Dedifferentiated amniotic fluid mesenchymal stem cell (primary cell): ENCODE data around the gene MOB3B.

Source experiments
- DNase-seq: peaks from one replicate; pipeline ENCODE4 v3.0.0-alpha.2; 2016; ENCODE audit errors: extremely low spot score

The MOB3B gene

GRCh38 chr9:27447031-27447683 lies 82.5 kb downstream of the MOB3B start:
- DNase-seq: no peak

GRCh38 chr9:27445688-27446087 lies 83.9 kb downstream of the MOB3B start:
- DNase-seq: no peak

- DNase-seq: no peak
Observed at GRCh38 chr9:27445057-27445595, 84.5 kb downstream of the MOB3B start.

- no peak for DNase-seq
Observed at GRCh38 chr9:27442464-27442863, 87.2 kb downstream of the MOB3B start.

- no peak for DNase-seq
Observed at GRCh38 chr9:27441741-27442070, 87.9 kb downstream of the MOB3B start.

GRCh38 chr9:27440888-27441740 lies 88.5 kb downstream of the MOB3B start:
- DNase-seq: no peak

GRCh38 chr9:27438522-27438921 lies 91.1 kb downstream of the MOB3B start:
- no peak for DNase-seq

- DNase-seq: no peak
Observed at GRCh38 chr9:27437652-27438373, 91.8 kb downstream of the MOB3B start.

GRCh38 chr9:27436234-27436633 lies 93.4 kb downstream of the MOB3B start:
- DNase-seq: no peak

GRCh38 chr9:27433631-27434325 lies 95.8 kb downstream of the MOB3B start:
- DNase-seq: no peak

- no peak for DNase-seq
Observed at GRCh38 chr9:27432308-27432707, 97.3 kb downstream of the MOB3B start.

- no peak for DNase-seq
Observed at GRCh38 chr9:27431543-27432147, 98.0 kb downstream of the MOB3B start.

GRCh38 chr9:27430750-27431535 lies 98.7 kb downstream of the MOB3B start:
- no peak for DNase-seq

GRCh38 chr9:27429917-27430316 lies 99.7 kb downstream of the MOB3B start:
- DNase-seq: no peak

GRCh38 chr9:27429436-27429835 lies 100.2 kb downstream of the MOB3B start:
- no peak for DNase-seq

- no peak for DNase-seq
Observed at GRCh38 chr9:27428551-27428950, 101.1 kb downstream of the MOB3B start.

GRCh38 chr9:27427272-27427643 lies 102.4 kb downstream of the MOB3B start:
- no peak for DNase-seq

GRCh38 chr9:27426511-27427271 lies 102.9 kb downstream of the MOB3B start:
- no peak for DNase-seq

- DNase-seq: no peak
Observed at GRCh38 chr9:27425827-27426510, 103.6 kb downstream of the MOB3B start.
